Type B pancreatic cell (in vitro differentiated cells): Measurements from ENCODE around the gene NEXN. TPM values are rescaled to one million over a fixed set of nuclear protein-coding genes. Genes with fewer than 3 reads are reported as not detected.

Experiments
- DNase-seq: peaks from one replicate; pipeline ENCODE4 v3.0.0; 2021; ENCODE audit warnings: mixed read lengths; ENCODE audit not compliant: unreplicated experiment; ENCODE audit errors: extremely low spot score
- H3K27ac Mint-ChIP-seq: 2 replicates; pipeline ENCODE4 v1.8.0; 2021; ENCODE audit warnings: mild to moderate bottlenecking, mixed read lengths
- H3K27me3 Mint-ChIP-seq: 2 replicates; pipeline ENCODE4 v1.8.0; 2021; ENCODE audit warnings: mixed read lengths
- H3K36me3 Mint-ChIP-seq: 2 replicates; pipeline ENCODE4 v1.8.0; 2021; ENCODE audit warnings: mixed read lengths
- H3K4me1 Mint-ChIP-seq: one replicate; pipeline ENCODE4 v1.8.0; 2021; ENCODE audit warnings: mixed read lengths; ENCODE audit not compliant: unreplicated experiment
- H3K4me3 Mint-ChIP-seq: 2 replicates; pipeline ENCODE4 v1.8.0; 2021; ENCODE audit warnings: mild to moderate bottlenecking, mixed read lengths
- H3K9me3 Mint-ChIP-seq: 2 replicates; pipeline ENCODE4 v1.8.0; 2021; ENCODE audit warnings: mixed read lengths
- total RNA-seq: library from RNA; stranded (reverse); gene quantifications from 2 replicates; pipeline ENCODE4 v1.2.1, GENCODE V29; 2021; ENCODE audit warnings: low replicate concordance
- TF ChIP-seq, protein P1 (sequence below): fragments of 200-600 bp; sonication (generic); conservative IDR thresholded peaks from 2 replicates; pipeline ENCODE4 v1.5.0; 2021; ENCODE audit warnings: antibody characterized with exemption, mild to moderate bottlenecking

NEXN gene
- total RNA-seq, 1 donor from 2014 or later, result 2.8 TPM

DNA sequence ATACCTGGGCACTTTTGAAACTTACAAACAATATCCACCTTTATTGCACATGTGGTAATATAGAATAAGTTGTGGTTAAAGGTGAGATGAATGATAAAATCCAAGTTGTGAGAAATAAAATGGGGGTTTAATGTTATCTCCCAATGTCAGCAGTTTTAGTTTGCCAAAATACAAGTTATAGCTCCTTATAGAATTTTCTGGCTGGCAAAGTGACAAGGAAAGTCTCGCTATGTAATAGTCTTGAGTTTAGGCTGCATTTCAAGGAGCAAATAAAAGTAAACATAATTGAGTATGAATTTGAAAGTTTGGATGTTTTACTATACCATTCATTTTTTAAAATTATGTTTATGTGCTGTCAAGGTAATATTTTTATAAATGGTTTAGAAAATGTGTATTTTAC is 15.0 kb upstream of the NEXN start:
- Mint-ChIP-seq H3K9me3 (no peaks in the 10 kb centered on the region), H3K27me3 (no peaks in the 10 kb centered on the region), H3K4me1 (no peaks in the 10 kb centered on the region), H3K27ac (no peak overlapping the region), H3K36me3 (peaks cover 13% of the 10 kb centered on the region), H3K4me3 (no peak overlapping the region)
- TF ChIP-seq, protein P1, sequence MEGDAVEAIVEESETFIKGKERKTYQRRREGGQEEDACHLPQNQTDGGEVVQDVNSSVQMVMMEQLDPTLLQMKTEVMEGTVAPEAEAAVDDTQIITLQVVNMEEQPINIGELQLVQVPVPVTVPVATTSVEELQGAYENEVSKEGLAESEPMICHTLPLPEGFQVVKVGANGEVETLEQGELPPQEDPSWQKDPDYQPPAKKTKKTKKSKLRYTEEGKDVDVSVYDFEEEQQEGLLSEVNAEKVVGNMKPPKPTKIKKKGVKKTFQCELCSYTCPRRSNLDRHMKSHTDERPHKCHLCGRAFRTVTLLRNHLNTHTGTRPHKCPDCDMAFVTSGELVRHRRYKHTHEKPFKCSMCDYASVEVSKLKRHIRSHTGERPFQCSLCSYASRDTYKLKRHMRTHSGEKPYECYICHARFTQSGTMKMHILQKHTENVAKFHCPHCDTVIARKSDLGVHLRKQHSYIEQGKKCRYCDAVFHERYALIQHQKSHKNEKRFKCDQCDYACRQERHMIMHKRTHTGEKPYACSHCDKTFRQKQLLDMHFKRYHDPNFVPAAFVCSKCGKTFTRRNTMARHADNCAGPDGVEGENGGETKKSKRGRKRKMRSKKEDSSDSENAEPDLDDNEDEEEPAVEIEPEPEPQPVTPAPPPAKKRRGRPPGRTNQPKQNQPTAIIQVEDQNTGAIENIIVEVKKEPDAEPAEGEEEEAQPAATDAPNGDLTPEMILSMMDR, result no peak
- DNase-seq, result no peak

DNA sequence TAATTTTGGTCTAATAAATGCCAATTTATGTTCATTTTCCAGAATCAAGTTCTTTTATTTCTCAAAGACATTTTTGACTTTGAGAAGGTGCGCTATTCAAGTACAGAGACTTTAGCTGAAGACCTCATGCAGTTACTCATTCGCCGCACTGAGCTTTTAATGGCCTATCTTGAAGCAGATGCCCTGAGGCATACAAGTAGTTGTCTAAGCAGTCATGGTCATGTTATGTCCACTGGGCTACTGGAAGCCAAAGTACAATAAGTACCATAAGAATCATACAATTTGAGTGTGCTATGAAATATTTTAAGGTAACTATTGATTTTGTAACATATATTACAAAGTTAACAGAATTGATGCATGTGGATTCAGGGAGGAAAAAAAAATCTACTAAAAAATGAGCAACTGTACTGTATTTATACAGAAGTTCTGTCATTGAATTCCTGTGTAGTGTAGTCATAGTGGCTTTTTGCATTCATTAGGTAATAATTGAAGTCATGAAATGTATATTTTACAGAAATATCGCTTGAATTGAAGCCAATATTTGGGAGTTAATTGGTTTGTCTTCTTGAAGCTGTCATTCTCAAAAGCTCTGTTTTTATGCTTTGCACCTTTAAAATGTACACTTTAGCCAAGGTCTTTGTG is 13.5 kb upstream of the NEXN start:
- no peaks in the 10 kb centered on the region for H3K9me3 Mint-ChIP-seq
- H3K27ac Mint-ChIP-seq, result no peak overlapping the region

DNA sequence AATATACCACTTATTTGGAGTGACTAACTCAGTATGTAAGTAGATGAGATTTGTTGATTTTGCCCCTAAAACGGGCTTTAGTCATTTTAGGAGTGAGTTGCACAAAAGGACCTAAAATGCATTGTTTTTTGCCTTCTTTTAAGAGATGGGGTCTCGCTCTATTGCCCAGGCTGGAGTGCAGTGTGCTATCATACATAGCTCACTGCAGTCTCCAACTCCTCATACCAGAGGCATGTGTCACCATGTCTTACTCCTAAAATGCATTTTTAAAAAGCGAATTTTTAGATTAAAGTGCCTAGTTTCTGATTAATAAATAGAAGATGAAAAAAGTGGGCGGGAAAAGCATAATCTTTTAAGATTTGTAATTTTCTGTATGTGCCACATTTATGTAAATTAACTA is 11.5 kb upstream of the NEXN start:
- DNase-seq, result no peak
- Mint-ChIP-seq H3K4me3 (no peak overlapping the region), H3K27ac (no peak overlapping the region), H3K27me3 (no peaks in the 10 kb centered on the region), H3K36me3 (peaks cover 10% of the 10 kb centered on the region), H3K9me3 (no peaks in the 10 kb centered on the region), H3K4me1 (no peaks in the 10 kb centered on the region)
- TF ChIP-seq, protein P1, result no peak

More for the DNA sequence above, 13.5 kb upstream of the NEXN start:
- H3K4me3 Mint-ChIP-seq, result no peak overlapping the region
- no peaks in the 10 kb centered on the region for H3K27me3 Mint-ChIP-seq
- DNase-seq, result no peak
- H3K36me3 Mint-ChIP-seq, result peaks cover 10% of the 10 kb centered on the region
- H3K4me1 Mint-ChIP-seq, result no peaks in the 10 kb centered on the region
- TF ChIP-seq, protein P1, result no peak

DNA sequence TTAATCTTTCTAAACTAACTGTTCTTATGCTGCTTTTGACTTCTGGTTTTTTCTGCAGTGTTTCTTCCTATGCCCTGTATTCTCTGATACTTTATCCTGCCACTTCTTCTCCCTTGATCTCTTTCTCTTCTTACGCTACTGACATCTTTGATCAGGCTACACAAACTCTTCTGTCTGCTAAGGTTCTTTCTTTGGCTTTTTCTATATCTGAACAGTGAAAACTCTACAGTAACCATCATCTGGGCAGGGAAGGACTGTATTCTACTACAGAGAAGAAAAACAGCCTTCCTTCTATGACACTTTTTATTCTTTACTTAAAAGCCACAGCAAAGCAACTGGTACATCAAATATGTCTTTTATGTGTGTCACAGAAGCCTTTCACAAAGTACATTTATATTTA is 7.4 kb upstream of the NEXN start:
- H3K4me1 Mint-ChIP-seq, result no peaks in the 10 kb centered on the region
- H3K27me3 Mint-ChIP-seq, result no peaks in the 10 kb centered on the region
- no peak overlapping the region for H3K27ac Mint-ChIP-seq
- H3K9me3 Mint-ChIP-seq, result no peaks in the 10 kb centered on the region
- no peak overlapping the region for H3K4me3 Mint-ChIP-seq
- TF ChIP-seq, protein P1, result no peak
- no peaks in the 10 kb centered on the region for H3K36me3 Mint-ChIP-seq
- no peak for DNase-seq

DNA sequence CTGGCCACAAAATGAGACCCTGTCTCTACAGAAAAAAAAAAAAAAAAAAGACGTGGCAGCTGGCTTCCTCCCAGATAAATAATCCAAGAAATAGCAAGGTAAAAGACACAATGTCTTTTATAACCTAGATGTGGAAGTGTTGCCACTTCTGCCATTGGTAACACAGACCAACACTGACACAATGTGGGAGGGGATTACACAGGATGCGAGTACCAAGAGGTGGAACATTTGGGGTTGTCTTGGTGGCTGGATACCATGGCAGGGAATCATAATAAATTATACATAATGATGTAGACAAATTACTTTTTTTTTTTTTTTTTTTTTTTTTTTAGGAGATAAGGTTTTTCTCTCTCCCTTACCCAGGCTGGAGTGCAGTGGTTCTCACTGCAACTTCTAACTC is 6.0 kb upstream of the NEXN start:
- Mint-ChIP-seq H3K27ac (no peak overlapping the region), H3K9me3 (no peaks in the 10 kb centered on the region), H3K27me3 (no peaks in the 10 kb centered on the region), H3K4me3 (no peak overlapping the region), H3K4me1 (no peaks in the 10 kb centered on the region), H3K36me3 (no peaks in the 10 kb centered on the region)
- TF ChIP-seq, protein P1, result no peak
- no peak for DNase-seq
